Esophagus squamous epithelium (tissue), 5 donors: Measurements from ENCODE around the gene LSM5. TPM values are rescaled to one million over a fixed set of nuclear protein-coding genes. Genes with fewer than 3 reads are reported as not detected.
A peak's percentile ranks its signal among the peaks of the same experiment; 100 is the strongest.

ENCODE experiments used
- DNase-seq: peaks from one replicate; lab custom pipeline; 2025; lab: John Stamatoyannopoulos, UW
- H3K27ac ChIP-seq, 4 donors: fragments of 200-600 bp; sonication (generic); one replicate each; pipeline ENCODE4 v1.5.1; 2016 to 2019; ENCODE audit warnings: mild to moderate bottlenecking in 1 of 4
- H3K27me3 ChIP-seq, 4 donors: fragments of 200-600 bp; sonication (generic); 1 replicate in 3 of 4; 2 replicates in 1 of 4; pipeline versions ENCODE4 v1.5.1 to v1.6.0; 2017 to 2021; ENCODE audit warnings: antibody characterized with exemption in 1 of 4
- H3K36me3 ChIP-seq, 3 donors: fragments of 200-600 bp; sonication (generic); one replicate each; pipeline ENCODE4 v1.5.1; 2016 to 2019
- H3K4me1 ChIP-seq, 3 donors: fragments of 200-600 bp; sonication (generic); one replicate each; pipeline ENCODE4 v1.5.1; 2017 to 2019
- H3K4me3 ChIP-seq, 4 donors: fragments of 200-600 bp; sonication (generic); 1 replicate in 3 of 4; 2 replicates in 1 of 4; pipeline ENCODE4 v1.5.1; 2016 to 2019; ENCODE audit warnings: mild to moderate bottlenecking in 2 of 4, moderate library complexity in 1 of 4
- H3K9me3 ChIP-seq, 3 donors: fragments of 200-600 bp; sonication (generic); one replicate each; pipeline ENCODE4 v1.5.1; 2016 to 2019
- CTCF ChIP-seq, 6 experiments: fragments of 450-650 bp in 4 of 6; fragments of 200-600 bp in 2 of 6; sonication (generic) in 2 of 6; IDR thresholded peaks; one replicate each; pipeline ENCODE4 v1.5.1; 2016 to 2019; ENCODE audit warnings: antibody characterized with exemption in 6 of 6, mild to moderate bottlenecking in 4 of 6, moderate library complexity in 4 of 6
- POLR2A ChIP-seq, 4 donors: fragments of 450-650 bp; IDR thresholded peaks; one replicate each; pipeline ENCODE4 v1.6.1; 2017; ENCODE audit warnings: antibody characterized with exemption in 4 of 4, mild to moderate bottlenecking in 4 of 4, moderate library complexity in 3 of 4
- WGBS, 2 donors: methylation state at CpG; one replicate each; pipeline ENCODE4 v1.1.5; 2018; 5-methylcytosine and 5-hydroxymethylcytosine counted together
- intact Hi-C: fragments of 100-400 bp; cut with DNase I; formaldehyde crosslinking; loops from one replicate; pipeline ENCODE4 v1.15.0; 2022
- total RNA-seq, 4 donors: library from RNA; depleted of rRNA; stranded (reverse); fragments of >200 nt; gene quantifications; one replicate each; pipeline ENCODE4 v1.1.0, GENCODE V29; 2016
- donor health status: DM: yes; HTN: yes; CAD: no.

LSM5 gene
- total RNA-seq, 4 donors from 2014 or later: 12.4 to 29.9 (median 22.7) TPM

GRCh38 chr7:32535162-32535702 lies 45.1 kb upstream of the LSM5 start:
- no peaks in the 10 kb centered on the region for H3K27me3 ChIP-seq
- H3K36me3 ChIP-seq: peaks cover 0 to 6% (median 0%) of the 10 kb centered on the region in 3 donors
- peaks cover 0 to 57% (median 6%) of the 10 kb centered on the region in 3 donors for H3K4me1 ChIP-seq
- H3K9me3 ChIP-seq: no peaks in the 10 kb centered on the region
- WGBS, 2 donors: 81 to 90% methylated on average over 4 of the region's 4 CpGs
- no peak for DNase-seq
- no peak for TF ChIP-seq CTCF (IDR thresholded peaks at IDR 0.05)
- TF ChIP-seq POLR2A (IDR thresholded peaks at IDR 0.05): no peak
- no peak overlapping the region for H3K4me3 ChIP-seq
- intact Hi-C loops: no loop called here
- no peak overlapping the region for H3K27ac ChIP-seq

- no peak for DNase-seq
- Histone ChIP-seq H3K4me3 (no peak overlapping the region), H3K9me3 (no peaks in the 10 kb centered on the region), H3K27me3 (no peaks in the 10 kb centered on the region), H3K27ac (peak overlapping the region in 1 of 4 donors; percentile 36), H3K36me3 (peaks cover 0 to 6% (median 0%) of the 10 kb centered on the region in 3 donors), H3K4me1 (peaks cover 0 to 57% (median 6%) of the 10 kb centered on the region in 3 donors)
- WGBS, 2 donors: 48 to 53% methylated on average over 8 of the region's 8 CpGs
- no peak for TF ChIP-seq POLR2A (IDR thresholded peaks at IDR 0.05)
- intact Hi-C loops: no loop called here
Measured at GRCh38 chr7:32533276-32534029, 43.3 kb upstream of the LSM5 start.

DNA sequence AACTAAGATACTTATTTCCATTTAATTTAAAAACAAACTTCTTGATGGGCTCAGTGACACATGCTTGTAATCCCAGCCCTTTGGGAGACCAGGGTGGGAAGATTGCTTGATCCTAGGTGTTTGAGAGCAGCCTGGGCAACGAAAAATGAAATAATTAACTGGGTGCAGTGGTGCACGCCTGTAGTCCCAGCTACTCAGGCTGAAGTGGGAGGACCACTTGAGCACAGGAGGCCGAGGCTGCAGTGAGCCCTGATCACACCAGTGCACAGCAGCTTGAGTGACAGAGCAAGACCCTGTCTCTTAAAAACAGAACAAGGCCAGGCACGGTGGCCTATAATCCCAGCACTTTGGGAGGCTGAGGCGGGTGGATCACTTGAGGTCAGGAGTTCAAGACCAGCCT lies 42.5 kb upstream of the LSM5 start:
- no peak overlapping the region for H3K4me3 ChIP-seq
- peak overlapping the region in 1 of 4 donors; percentile 36 for H3K27ac ChIP-seq
- DNase-seq: no peak
- peaks cover 0 to 57% (median 6%) of the 10 kb centered on the region in 3 donors for H3K4me1 ChIP-seq
- TF ChIP-seq CTCF (IDR thresholded peaks at IDR 0.05) (no peak), POLR2A (IDR thresholded peaks at IDR 0.05) (no peak)
- WGBS, 2 donors: 94 to 96% methylated on average over 5 of the region's 5 CpGs
- H3K27me3 ChIP-seq: no peaks in the 10 kb centered on the region
- no peaks in the 10 kb centered on the region for H3K9me3 ChIP-seq
- intact Hi-C loops: no loop called here
- peaks cover 0 to 6% (median 0%) of the 10 kb centered on the region in 3 donors for H3K36me3 ChIP-seq

- DNase-seq: no peak
- Histone ChIP-seq H3K27me3 (no peaks in the 10 kb centered on the region), H3K4me3 (no peak overlapping the region), H3K4me1 (peaks cover 0 to 56% (median 6%) of the 10 kb centered on the region in 3 donors), H3K27ac (no peak overlapping the region), H3K36me3 (peaks cover 0 to 6% (median 0%) of the 10 kb centered on the region in 3 donors), H3K9me3 (no peaks in the 10 kb centered on the region)
- intact Hi-C loops: no loop called here
- 69 to 77% methylated on average over 3 of the region's 3 CpGs for WGBS, 2 donors
- TF ChIP-seq CTCF (IDR thresholded peaks at IDR 0.05) (no peak), POLR2A (IDR thresholded peaks at IDR 0.05) (no peak)
Measured at GRCh38 chr7:32532086-32532485, 41.9 kb upstream of the LSM5 start.

DNA sequence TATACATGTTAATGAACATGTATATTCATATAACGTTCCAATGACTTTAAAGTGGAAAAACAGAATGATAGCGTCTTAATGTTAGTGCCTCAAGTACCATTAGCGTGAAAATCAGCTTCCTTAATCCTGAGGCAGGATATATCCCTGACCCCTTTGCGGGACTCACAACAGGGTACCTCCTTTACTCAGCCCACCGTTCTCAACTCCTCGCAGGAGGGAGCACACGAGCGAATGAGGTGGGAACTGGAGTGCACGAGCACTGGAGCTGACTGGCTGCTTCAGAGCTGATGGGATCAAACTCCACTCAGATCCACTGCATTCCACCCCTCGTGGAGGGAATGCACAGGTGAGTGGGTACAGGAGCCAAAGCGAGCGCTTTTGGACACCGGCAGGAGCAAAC lies 41.2 kb upstream of the LSM5 start:
- Histone ChIP-seq H3K9me3 (no peaks in the 10 kb centered on the region), H3K36me3 (peaks cover 0 to 7% (median 0%) of the 10 kb centered on the region in 3 donors), H3K27me3 (no peaks in the 10 kb centered on the region), H3K4me1 (peaks cover 0 to 49% (median 0%) of the 10 kb centered on the region in 3 donors), H3K4me3 (no peak overlapping the region), H3K27ac (no peak overlapping the region)
- 91 to 92% methylated on average over 8 to 13 of the region's 13 CpGs for WGBS, 2 donors
- intact Hi-C loops: no loop called here
- no peak for DNase-seq
- TF ChIP-seq POLR2A (IDR thresholded peaks at IDR 0.05) (no peak), CTCF (IDR thresholded peaks at IDR 0.05) (no peak)
